ENCODE results near the gene NOS3.

The NOS3 gene

DNA sequence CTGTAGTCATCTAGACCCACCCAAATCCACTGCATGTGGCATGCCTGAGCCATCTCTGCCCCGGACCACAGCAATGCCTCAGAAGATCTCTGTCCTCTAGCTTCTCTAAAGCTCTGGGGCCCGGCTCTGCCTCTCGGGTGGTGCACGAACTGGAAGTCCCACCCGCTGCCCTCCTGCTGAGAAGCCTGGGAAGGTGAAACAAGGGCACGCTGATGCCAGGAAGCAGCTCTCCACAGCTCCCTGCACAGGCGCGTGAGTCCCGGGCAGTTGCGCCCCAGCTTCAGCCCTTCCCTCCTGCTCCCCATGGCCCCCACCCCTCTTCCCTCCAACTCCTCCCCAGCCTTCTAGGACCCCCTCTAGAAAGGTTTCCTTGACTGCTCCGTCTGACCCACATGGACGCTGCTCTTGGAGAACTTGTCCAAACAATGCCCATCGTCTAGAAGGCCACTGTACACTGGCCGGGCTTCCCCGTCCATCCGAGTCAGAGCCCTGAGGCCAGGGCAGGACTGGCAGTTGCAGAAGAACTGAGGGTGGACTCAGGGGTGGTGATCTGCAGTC, 25.5 kb upstream of the NOS3 start:
- DNase-seq (ENCODE audit: low read depth) = no peak

DNA sequence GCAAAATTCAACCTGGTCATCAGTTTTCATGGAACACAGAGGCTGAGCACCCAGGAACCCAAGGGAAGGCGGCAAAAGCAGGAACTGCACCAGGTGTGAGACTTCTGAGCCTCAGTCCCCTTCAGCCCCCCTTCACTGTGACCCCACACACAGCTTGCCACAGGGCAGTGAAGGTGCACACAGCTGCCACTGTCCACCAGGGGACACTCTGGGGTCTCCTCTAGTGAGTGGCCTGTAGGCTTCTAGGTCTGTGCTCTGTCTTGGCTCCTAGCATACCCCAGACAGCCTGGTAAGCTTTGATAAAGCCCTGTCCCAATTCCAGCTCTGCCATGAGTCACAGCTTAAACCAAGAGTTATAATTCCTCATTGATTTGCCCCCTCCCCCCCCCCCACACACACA, 24.8 kb upstream of the NOS3 start:
- no peak for DNase-seq (ENCODE audit: low read depth)

DNA sequence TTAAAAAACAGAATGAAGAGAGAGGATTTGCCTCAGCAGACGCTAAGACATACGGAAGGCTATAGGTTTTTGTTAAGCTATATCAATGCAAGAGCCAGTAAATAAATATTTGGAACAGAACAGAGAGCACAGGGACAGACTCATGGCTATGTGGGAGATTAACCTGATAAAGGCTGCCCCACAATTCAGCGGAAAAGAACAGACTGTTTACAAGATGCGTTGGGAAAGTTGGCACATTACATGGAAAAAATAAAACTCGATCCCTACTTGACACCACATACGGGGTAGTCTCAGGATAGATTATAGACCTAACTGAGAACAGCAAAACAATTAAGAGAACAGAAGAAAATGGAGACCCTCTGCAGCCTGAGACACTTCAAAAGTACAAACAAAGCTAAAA, 23.5 kb upstream of the NOS3 start:
- no peak for DNase-seq (ENCODE audit: low read depth)

DNA sequence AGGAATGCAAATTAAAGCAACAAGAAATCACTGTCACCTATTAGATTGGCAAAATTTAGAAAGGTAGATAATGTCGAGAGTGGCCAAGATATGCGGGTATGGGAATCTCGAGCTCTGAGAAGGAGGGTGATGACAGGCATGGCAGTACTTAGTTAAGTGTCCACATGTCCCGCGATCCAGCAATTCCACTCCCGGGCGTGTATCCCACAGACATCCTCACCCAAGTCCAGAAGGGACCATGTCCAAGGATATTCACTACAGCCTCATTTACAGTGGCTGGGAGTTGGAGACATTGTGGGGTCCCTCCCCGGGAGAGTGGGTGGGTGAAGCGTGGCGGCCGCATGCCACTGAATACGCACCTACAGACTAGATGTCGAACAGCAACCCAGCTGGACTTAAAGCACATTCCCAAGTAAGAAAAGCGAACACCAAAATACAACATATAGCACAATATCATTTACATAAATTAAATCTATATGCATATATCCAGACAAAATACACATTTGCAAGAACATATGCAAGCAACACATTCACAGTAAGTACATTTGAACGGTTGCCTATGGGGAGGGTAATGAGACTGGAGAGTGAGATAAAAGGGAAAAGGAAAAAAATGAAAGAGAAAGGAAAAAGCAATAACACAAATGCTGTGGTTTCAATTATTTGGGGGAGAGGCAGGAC, 22.6 kb upstream of the NOS3 start:
- no peak for DNase-seq (ENCODE audit: low read depth)

DNA sequence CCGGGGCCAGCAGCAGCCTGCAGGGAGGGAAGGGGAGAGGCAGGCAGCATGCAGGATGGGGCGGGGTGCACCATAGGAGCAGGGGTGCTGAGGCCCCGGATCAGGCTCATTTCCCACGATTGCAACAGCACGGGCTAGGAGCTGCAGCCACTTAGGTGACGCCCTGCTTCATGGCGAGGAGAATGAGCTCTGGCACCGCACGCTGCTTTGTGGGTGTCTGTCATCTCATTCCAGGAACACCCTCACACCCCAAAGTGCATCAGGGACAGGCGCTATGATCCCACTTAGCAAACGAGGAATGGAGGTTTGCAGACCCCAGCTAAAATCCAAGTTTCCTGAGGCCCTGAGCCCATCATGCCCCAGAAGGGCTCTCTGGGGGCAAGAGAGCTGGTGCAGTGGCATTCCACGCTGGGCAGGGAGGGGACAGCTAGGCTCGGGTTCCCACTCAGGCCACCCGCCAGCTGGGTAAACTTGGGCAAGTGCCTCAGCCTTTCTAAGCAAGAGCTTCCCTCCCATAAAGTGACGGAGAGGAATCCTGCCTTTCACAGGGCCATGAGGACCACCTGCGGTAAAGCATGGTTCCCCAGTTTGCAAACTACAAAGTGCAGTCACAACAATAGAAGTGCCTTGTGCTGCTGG, 22.0 kb upstream of the NOS3 start:
- DNase-seq (ENCODE audit: low read depth) = no peak

DNA sequence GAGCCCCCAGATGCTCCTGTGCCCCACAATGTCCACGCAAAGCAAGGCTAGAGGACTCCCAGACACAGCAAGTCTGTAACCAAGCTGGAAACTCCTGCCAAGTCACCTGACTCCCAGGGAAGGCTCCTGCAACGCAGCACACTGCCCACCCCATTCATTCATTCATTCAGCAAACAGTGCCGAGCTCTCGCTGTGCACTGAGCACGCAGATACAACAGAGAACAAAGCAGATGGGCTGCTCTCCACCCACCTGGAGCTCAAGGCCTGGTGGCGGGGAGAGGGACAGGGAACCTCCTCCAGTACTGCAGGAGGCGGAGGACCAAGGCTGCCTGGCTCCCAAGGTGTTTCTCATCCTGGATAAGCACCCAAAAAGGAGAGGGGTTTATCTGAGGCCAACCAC, 21.3 kb upstream of the NOS3 start:
- no peak for DNase-seq (ENCODE audit: low read depth)

DNA sequence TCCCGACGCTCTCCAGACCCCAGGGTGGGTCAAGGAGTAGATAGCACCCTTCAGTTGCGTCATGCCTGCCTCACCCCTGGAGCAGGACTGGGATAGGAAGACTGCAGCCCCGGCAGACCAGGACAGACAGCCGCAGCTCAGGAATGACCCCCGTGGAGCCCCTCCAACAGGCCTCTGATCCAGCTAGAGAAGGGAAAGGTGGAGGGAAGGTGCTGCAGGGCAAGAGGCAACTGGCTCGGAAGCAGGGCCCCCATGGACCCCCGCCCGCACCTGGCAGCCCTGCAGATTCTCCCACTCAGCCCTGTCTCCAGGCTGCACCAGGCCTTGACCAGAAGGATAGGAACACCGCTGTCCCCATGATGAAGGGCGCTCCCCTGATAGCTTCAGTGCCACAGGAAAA, 20.4 kb upstream of the NOS3 start:
- DNase-seq (ENCODE audit: low read depth) = no peak

DNA sequence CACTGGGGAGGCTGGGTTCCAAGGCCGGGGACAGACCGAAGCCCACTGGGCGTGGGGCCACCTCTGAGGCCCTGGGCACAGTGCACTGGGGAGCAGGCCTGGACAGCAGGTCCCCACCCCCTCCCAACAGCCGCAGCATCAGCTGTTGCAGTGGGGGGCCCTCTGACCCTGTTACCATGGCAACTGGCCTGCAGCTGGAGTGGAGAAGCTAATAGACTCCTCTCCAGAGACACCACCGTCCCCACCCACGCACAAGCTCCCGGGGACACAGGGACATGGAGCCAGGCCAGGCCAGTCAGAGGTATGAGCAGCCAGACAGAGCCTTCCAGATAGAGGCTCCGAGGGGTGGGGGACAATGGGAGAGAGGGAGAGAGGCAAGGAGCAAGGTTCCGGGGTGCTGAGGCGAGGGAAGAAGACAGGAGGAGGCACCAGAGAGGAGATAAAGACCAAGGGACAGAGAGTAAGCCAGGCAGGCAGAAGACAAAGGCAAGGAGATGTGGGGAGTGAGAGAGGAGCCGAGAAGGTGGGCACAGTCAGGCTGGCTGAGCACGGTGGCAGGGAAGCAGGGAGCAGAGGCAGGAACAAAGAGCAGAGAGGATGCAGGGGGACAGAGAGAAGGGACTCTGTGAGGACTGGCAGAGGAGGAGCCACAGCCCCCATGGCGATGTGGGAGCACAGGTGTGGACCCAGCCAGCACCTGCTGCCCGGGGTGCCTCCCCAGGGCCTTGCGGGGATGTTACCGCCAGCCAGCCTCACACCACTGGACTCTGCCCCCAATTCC, 19.4 kb upstream of the NOS3 start:
- no peak for DNase-seq (ENCODE audit: low read depth)

DNA sequence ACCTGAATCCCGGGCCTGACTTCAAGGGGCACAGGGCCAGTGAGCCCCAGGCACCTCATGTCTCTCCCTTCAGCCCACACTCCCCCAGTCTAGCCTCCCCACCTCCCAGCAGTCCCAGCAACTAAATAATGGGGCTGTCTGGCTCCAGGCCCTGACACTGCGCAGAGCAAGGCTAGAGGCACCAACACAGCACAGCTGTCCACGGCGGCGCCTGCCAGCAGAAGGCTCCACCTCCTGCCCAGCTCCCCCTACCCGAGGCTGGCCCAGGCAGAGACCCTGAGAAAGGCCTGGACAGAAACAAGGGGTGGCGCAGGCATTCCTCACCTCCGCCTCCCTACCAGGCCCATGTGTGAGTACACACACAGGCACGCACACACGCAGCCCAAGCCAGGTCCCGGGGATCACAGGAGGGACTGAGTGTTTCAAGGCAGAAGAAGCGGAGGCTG, 18.8 kb upstream of the NOS3 start:
- DNase-seq (ENCODE audit: low read depth) = no peak

DNA sequence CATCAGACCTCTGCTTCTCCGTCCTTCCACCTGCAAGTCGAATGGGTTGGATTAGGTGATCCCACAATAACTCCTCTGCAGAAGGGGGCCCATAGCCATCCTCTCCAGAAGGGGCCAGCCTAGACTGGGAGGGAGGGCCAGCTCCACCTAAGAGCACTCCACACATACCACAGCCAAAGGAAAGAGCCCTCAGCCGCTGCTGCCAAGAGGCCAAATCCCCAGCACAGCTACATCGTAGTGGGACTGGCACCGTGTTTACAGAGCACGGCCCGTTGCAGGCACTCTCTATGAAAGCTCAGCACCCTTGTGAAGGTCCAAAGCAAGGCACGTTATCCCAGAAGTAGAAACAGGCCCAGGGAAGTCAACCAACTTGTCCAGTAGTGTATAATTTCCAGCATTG, 18.1 kb upstream of the NOS3 start:
- no peak for DNase-seq (ENCODE audit: low read depth)

DNA sequence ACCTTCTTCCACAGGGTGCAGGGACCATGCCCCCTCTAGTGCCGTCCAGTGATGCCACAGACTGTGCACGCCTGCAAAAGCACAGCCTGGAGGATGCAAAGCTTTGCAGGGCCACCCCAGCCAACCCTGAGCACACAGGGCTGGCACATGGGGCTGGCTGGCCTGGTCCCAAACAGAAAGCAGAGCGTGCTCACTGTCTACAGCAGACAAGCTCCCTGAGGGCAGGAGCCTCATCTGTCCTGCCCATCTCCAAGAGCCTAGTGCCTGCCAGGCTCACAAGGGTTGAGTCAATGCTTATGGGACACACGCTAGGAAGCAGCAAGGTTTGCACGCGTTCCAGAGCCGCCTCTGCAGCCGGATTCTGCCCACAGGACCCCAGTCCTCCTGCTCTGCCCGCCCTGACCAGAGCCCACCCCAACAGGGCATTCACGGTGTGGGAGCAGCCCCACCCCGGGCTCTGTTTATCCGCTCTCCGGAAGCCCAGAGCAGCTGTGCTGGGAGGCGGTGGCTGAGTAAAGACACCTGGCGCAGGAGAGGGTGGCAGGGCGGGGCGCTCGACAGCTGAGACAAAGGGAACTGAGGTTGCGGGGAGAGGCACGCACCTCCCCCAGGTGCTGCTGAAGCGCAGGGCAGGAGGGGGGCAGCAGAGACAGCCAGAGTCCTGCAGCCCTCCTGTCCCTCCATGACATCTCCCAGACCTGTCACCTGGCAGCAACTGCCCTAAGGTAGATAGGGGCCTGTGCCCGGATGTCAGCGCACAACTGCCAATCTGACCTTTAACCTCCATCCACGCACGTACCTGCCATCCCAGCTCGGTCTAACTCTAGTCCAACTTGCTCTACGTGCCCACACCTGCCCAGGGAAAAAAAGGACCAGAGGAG, 17.0 kb upstream of the NOS3 start:
- DNase-seq (ENCODE audit: low read depth) = no peak

DNA sequence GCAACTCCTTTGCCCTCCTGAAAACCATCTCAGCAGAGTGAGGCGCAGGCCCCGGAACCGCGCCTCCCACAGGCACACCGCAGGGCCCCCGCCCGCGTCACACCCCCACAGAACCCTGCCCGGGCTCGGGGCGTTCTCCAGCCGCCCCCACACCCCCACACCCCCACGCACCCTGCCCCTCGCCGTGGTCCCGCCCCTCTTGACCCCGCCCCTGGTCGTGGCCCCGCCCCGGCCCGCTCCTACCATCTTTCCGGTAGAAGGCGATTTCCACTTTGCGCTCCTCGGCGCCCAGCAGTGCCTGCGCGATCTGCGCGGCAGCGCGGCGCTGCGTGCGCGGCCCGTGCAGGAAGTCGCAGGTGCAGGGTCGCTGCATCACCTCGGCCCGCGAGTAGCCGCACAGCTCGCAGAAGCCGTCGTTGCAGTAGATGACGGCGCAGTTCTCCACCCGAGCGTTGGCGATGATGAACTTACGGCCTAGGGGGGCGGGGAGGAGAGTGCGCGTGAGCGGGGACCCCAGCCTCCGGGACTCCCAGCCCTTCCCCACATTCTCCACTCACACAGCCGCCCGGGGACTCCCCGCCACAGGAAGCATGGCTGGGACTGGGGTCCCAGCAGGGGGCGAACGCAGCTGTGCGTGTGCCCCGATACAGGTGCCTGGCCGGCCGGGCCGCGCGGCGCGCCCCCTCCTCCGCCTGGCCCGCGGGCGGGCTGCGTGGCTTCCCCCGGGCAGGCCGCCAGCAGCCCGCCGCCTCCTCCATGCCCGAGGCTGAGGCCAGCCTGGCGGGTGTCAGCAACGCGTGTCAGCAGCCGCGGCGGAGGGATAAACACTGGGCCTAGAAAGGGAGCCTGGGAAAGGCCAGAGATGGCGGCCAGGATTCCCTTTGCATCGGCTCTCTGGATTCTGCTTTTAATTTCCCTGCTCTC, 16.1 kb upstream of the NOS3 start:
- DNase-seq (ENCODE audit: low read depth) = peak; percentile 81

DNA sequence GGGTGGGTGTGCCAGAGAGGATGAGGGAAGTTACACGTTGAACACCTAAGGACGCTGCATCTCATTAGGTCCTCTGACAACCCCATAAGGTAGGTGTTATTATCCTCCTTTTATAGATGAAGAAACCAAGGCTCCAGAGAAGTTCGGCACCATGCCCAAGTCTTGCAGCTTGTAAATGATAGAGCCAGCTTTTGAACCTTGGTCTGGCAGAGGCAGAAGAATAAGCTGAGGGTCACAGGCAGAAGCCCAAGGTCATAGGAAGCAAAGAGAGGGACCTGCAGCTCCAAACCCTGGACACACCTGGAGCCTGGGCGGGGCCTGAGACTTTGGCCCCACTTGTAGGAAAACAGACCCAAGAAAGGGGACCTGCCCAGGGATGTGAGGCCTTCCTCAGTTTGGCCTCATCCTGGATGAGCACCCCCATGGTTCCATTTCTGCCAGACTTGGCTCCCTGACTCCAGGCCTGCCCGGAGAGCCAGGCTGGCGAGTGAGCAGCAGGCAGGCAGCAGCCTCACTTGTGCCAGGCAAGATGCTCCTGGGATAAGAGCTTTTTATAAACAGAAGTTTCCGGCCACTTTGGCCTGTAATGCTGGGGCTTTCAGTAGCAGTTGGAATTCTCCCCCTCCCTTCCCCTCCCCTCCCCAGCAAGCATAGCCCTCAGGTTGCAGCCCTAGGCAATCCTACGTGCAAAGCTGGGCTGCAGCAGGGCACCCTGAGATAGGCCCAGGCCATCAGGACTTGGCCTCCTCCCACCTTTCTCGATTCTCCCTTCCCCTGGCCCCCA, 15.1 kb upstream of the NOS3 start:
- no peak for DNase-seq (ENCODE audit: low read depth)

DNA sequence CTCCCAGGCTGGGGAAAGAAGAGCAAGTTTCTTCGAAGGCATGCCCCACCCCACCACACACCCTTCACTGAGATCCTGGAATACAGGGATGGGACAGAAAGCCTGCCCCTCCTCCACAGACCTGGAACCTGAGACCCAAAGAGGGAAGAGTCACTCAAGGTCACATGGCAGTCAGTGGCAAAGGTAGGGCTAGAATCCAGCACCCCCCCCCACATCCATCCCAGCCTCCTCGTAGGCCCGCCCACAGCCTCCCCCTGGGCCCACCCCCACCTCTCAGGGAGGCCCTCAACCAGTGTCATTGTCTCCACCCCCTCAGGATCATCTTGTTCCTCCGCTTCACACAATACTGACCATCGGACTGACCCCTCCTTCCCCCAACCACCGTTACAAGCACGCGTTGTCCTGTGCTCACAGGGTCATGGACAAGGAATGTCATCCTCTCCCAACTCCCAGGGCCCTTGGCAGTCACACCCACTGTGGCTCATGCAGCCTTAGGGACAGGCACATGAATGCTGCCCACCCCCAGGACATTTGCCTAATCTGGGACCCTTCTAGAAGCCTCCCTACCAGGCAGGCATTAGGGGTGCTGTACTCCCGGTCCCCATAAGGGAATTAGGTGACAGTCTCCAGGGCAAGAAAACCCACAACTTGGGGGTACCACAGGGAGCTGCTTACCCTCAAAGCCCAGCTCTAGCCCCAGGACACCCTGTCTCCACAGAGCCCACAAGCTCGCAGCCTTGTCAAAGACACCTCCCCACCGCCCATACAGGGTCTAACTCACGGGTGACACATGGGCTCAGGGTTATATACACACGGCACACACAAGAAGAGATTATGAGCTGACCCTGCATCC, 14.1 kb upstream of the NOS3 start:
- no peak for DNase-seq (ENCODE audit: low read depth)

DNA sequence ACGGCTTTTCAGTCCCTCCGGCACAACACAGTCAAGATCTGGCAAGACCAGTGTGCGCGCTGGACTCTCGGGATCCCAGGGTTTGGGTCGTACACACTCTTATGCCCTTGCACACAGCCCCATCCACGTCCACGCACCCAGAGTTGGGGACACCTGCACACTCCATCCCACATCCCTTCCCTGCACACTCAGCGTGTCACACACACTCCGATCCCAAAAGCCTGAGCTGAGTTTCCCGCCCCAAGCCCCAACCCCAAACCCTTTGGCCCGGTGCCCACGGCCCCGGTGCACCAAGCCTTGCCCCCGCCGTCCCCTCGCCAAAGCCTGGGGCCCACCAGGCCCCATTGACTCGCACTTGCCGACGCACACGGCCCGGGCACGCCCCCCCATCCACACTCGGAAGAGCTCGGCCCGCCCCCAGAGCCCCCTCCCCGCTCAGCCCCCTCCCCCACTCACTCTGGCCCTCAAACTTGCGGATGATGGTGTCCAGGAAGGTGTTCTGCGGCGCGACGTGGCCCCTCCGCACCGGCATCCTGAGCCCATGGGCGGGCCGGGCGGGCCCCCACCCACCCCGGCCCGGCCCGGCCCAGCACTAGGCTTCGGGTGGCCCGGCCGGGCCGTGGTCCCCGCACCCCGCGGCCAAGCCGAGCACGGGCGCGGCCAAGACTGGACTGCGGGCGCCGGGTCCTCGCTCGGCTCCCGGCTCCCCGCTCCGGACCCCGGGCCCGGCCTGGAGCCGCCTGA, 13.3 kb upstream of the NOS3 start:
- no peak for DNase-seq (ENCODE audit: low read depth)

DNA sequence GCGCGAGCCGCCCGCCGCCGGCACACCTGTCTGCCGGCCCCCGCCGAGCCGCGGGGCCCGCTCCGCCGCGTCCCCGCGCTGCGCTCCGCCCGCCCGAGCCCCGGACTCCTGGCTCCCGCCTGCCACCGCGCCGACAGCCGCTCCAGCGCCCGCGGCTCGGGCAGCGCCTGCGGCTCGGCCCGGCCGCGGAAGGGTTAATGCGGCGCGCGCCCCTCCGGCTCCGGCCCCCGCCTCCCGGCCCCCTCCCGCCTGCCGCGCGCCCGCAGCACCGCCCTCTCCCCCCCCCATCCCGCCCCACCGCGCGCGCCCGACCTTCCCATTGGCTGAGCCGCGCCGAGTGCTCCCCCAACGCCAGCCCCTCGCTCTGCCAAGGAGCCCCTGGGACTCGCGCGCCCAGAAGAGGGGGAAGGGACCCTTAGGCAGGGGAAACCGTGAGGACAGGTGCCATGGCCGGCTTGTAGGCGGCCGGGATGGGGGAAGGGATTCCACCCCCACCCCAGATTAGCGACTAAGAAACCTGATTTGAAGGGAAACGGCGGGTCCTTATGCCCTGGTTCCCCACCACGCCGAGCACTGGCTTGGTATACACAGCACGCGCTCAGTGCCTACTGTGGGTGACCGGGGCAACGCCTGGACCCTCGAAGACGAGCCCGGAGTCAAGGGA, 12.6 kb upstream of the NOS3 start, which contains the start of gene KCNH2:
Gene KCNH2 (minus strand): TSS at position 196 of the 664 bp plus-strand sequence. CDS start 408 bp downstream, outside the sequence.
- DNase-seq (ENCODE audit: low read depth) = no peak

DNA sequence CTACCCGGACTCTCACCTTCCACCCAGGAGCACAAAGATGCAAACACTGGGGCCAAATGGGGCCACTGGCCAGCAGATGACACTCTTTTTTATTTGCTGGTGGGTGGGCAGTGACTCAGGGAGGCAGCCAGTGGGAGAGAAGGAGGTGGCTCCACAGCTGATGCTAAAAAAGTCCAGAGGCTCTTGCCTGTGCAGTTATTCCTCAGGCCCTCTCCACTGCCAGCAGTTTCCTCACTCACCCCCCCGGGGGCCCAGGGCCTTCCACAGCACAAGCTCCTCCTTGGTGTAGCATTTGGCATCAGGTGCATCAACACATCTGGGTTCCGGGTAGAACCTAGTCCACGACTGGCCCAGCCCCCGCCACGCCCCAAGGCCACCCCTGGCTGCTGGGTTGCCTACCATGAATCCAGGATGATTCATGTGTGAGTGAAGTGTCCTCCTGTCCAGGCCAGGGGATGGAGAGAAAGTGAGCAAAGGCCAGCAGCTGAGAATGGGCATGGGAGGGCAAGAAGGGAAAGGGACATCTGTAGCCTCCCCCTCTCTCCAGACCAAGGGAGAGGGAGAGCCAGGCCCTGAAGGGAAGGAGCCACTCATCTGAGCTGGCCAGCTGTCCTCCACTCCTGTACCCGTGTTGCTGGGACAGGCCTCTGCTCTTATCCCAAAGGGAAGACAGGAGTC, 11.0 kb upstream of the NOS3 start:
- no peak for DNase-seq (ENCODE audit: low read depth)
